OCI-LY1 (cell line): ENCODE data around the gene EIF3J.

Source experiments
- H2AFZ ChIP-seq: fragments of 200-600 bp; sonication (generic), shearing (Covaris generic); 2 replicates; pipeline ENCODE4 v1.6.0; 2014; ENCODE audit warnings: antibody characterized with exemption, mild to moderate bottlenecking, low read length
- H3F3A ChIP-seq: fragments of 200-600 bp; sonication (generic), shearing (Covaris generic); 2 replicates; pipeline ENCODE4 v1.6.0; 2014; ENCODE audit warnings: mild to moderate bottlenecking, antibody characterized with exemption, low read length, moderate library complexity; ENCODE audit not compliant: insufficient read depth
- H3K27ac ChIP-seq: fragments of 200-600 bp; sonication (generic); 2 replicates; pipeline ENCODE4 v1.5.1; 2014; ENCODE audit warnings: low read length, mixed run types, mild to moderate bottlenecking, low read depth; ENCODE audit not compliant: poor library complexity, severe bottlenecking
- H3K27me3 ChIP-seq: fragments of 200-600 bp; sonication (generic); 2 replicates; pipeline ENCODE4 v1.6.0; 2014; ENCODE audit warnings: antibody characterized with exemption, mild to moderate bottlenecking, low read length, moderate library complexity; ENCODE audit not compliant: insufficient read depth
- H3K36me3 ChIP-seq: fragments of 200-600 bp; sonication (generic); 2 replicates; pipeline ENCODE4 v1.6.1; 2014; ENCODE audit warnings: mild to moderate bottlenecking, antibody characterized with exemption, low read length, moderate library complexity, mixed read lengths; ENCODE audit not compliant: insufficient read depth
- H3K4me1 ChIP-seq: fragments of 200-600 bp; sonication (generic); 2 replicates; pipeline ENCODE4 v1.5.1; 2014; ENCODE audit warnings: mild to moderate bottlenecking, low read length, moderate library complexity; ENCODE audit not compliant: insufficient read depth, severe bottlenecking
- H3K4me2 ChIP-seq: fragments of 200-600 bp; sonication (generic), shearing (Covaris generic); 2 replicates; pipeline ENCODE4 v1.6.1; 2014; ENCODE audit warnings: low read length
- H3K4me3 ChIP-seq: fragments of 200-600 bp; sonication (generic); 2 replicates; pipeline ENCODE4 v1.5.1; 2014; ENCODE audit warnings: low read length, low read depth, mild to moderate bottlenecking, mixed read lengths; ENCODE audit not compliant: poor library complexity, severe bottlenecking
- H3K79me2 ChIP-seq: fragments of 200-600 bp; shearing (Covaris generic); 2 replicates; pipeline ENCODE4 v1.6.1; 2016; ENCODE audit warnings: mixed run types, low read length, mixed read lengths; ENCODE audit not compliant: insufficient read depth
- H3K9ac ChIP-seq: fragments of 200-600 bp; sonication (generic), shearing (Covaris generic); 2 replicates; pipeline ENCODE4 v1.6.1; 2014; ENCODE audit warnings: mild to moderate bottlenecking, low read length, mixed read lengths
- H3K9me2 ChIP-seq: fragments of 200-600 bp; sonication (generic), shearing (Covaris generic); 2 replicates; pipeline ENCODE4 v1.6.1; 2014; ENCODE audit warnings: low read depth, mild to moderate bottlenecking, low read length, mixed read lengths
- H3K9me3 ChIP-seq: fragments of 200-600 bp; shearing (Covaris generic); 2 replicates; pipeline ENCODE4 v1.6.1; 2014; ENCODE audit warnings: low read length, mixed read lengths
- H4K20me1 ChIP-seq: fragments of 200-600 bp; sonication (generic), shearing (Covaris generic); 2 replicates; pipeline ENCODE4 v1.6.0; 2016; ENCODE audit warnings: mild to moderate bottlenecking, low read length; ENCODE audit not compliant: insufficient read depth
- EZH2 ChIP-seq: fragments of 200-600 bp; sonication (generic), shearing (Covaris generic); IDR thresholded peaks from 2 replicates; pipeline ENCODE4 v1.8.0; 2017; ENCODE audit warnings: borderline replicate concordance, mixed run types, mild to moderate bottlenecking, antibody characterized with exemption, low read length, moderate library complexity, mixed read lengths
- TF ChIP-seq, protein P1 (sequence below): fragments of 200-600 bp; sonication (generic), shearing (Covaris generic); IDR thresholded peaks from 2 replicates; pipeline ENCODE4 v1.5.1; 2017; ENCODE audit warnings: mild to moderate bottlenecking, antibody characterized with exemption, low read length, moderate library complexity, mixed read lengths

Gene EIF3J, protein sequence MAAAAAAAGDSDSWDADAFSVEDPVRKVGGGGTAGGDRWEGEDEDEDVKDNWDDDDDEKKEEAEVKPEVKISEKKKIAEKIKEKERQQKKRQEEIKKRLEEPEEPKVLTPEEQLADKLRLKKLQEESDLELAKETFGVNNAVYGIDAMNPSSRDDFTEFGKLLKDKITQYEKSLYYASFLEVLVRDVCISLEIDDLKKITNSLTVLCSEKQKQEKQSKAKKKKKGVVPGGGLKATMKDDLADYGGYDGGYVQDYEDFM

DNA sequence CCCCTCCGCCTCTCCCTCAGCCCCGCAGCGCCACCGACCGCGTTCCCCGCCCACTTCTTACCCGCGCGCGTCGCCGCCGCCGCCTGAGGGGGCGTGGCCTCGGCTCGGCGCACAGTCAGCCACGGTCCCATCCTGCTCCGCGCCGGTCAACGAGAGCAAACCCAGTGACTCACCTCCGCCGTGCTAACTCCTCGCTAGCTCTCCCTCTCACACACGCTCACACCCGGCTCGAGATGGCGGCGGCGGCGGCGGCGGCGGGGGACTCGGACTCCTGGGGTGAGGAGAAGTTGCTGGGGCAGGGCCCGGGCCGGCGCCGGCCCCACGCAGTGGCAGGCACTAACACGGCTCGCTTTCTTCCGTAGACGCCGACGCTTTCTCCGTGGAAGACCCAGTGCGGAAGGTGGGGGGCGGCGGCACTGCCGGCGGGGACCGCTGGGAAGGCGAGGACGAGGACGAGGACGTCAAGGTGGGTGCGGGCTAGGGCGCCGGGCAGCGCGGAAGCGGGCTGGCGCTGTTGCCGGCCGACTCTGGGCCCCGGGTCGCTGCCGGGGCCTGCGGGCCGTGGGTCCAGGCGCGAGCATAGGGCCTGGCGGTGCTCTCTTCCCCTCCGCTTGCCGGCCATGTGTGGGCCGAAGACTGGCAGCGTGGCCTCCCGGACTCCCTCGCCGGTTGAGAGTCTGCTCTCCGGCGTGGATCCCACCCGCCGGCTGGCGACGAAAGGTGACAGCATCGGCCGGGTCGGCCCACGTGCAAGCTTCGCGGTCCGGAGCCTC, at the start of gene EIF3J:
TSS of gene EIF3J (plus strand) at position 186 of the 773 bp plus-strand sequence. CDS start at position 234, 48 bp downstream.
- H3K36me3 ChIP-seq = peaks cover 32% of the 10 kb centered on the region

DNA sequence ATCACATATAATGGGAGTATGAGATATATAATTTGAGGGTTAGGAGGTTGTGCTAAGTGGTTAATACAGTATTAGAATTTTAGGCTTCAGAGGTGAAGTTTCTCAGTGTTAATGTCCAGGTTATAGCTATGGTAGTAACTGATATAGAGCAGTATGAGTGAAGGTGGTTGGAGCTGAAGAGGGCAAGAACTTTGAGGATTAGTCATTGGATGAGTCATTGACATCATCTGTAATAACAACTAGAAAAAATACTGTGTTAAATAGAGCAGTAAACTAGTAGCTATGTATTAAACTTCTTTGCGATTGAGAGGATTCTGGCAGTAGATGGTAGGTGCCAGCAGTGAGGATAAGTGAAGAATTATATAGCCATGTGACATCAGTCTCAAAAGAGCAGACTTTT, 47.5 kb upstream of the EIF3J start:
- H4K20me1 ChIP-seq = no peaks in the 10 kb centered on the region
- no peaks in the 10 kb centered on the region for H3K79me2 ChIP-seq
- no peaks in the 10 kb centered on the region for H3K9me3 ChIP-seq
- H3F3A ChIP-seq = no peaks in the 10 kb centered on the region
- peaks cover 75% of the 10 kb centered on the region for H3K36me3 ChIP-seq
- no peak overlapping the region for H3K4me3 ChIP-seq
- no peaks in the 10 kb centered on the region for H3K9me2 ChIP-seq
- no peaks in the 10 kb centered on the region for H3K4me1 ChIP-seq
- H3K27me3 ChIP-seq = no peaks in the 10 kb centered on the region
- H3K27ac ChIP-seq = no peak overlapping the region
- no peak overlapping the region for H3K4me2 ChIP-seq
- H3K9ac ChIP-seq = no peak overlapping the region
- TF ChIP-seq, protein P1, sequence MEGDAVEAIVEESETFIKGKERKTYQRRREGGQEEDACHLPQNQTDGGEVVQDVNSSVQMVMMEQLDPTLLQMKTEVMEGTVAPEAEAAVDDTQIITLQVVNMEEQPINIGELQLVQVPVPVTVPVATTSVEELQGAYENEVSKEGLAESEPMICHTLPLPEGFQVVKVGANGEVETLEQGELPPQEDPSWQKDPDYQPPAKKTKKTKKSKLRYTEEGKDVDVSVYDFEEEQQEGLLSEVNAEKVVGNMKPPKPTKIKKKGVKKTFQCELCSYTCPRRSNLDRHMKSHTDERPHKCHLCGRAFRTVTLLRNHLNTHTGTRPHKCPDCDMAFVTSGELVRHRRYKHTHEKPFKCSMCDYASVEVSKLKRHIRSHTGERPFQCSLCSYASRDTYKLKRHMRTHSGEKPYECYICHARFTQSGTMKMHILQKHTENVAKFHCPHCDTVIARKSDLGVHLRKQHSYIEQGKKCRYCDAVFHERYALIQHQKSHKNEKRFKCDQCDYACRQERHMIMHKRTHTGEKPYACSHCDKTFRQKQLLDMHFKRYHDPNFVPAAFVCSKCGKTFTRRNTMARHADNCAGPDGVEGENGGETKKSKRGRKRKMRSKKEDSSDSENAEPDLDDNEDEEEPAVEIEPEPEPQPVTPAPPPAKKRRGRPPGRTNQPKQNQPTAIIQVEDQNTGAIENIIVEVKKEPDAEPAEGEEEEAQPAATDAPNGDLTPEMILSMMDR = no peak
- TF ChIP-seq EZH2 = no peak
- H2AFZ ChIP-seq = no peak overlapping the region

More for the DNA sequence above, at the start of gene EIF3J:
- H3K9me3 ChIP-seq = no peaks in the 10 kb centered on the region
- H3K27ac ChIP-seq = peak within 1 kb of the TSS; percentile 62
- peak within 1 kb of the TSS; percentile 96 for H3K4me3 ChIP-seq
- H3K4me1 ChIP-seq = peaks cover 38% of the 10 kb centered on the region
- no peaks in the 10 kb centered on the region for H3K27me3 ChIP-seq
- H3K9ac ChIP-seq = peak within 1 kb of the TSS; percentile 81
- H3K4me2 ChIP-seq = peak within 1 kb of the TSS; percentile 93
- H4K20me1 ChIP-seq = no peaks in the 10 kb centered on the region
- H3K9me2 ChIP-seq = no peaks in the 10 kb centered on the region
- 0 out of 2 replicates have a peak, but pooled peaks cover 3% of the 10 kb centered on the region for H3F3A ChIP-seq
- TF ChIP-seq EZH2 = no peak
- H2AFZ ChIP-seq = peak within 1 kb of the TSS; percentile 21; the same call in 1 of the 2 replicates
- H3K79me2 ChIP-seq = peaks cover 38% of the 10 kb centered on the region

DNA sequence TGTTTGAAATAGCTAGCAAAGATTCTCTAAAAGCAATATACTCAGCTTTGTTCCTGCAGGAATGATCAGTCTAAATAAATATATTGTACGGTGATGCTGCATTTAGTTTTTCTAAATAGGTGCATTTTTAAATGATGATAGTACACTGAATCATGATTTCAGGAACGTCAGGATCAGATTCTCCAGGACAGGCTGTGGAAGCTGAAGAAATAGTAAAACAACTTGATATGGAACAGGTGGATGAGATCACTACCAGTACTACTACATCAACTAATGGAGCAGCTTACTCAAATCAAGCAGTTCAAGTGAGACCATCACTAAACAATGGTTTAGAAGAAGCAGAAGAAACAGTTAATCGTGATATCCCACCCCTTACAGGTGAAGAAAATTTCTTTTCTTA, 46.3 kb upstream of the EIF3J start:
- Histone ChIP-seq H3K79me2 (no peaks in the 10 kb centered on the region), H3K9ac (no peak overlapping the region), H3K4me1 (no peaks in the 10 kb centered on the region), H3K36me3 (peaks cover 70% of the 10 kb centered on the region), H3K9me3 (no peaks in the 10 kb centered on the region), H4K20me1 (no peaks in the 10 kb centered on the region), H2AFZ (no peak overlapping the region), H3K27ac (no peak overlapping the region), H3F3A (no peaks in the 10 kb centered on the region), H3K9me2 (no peaks in the 10 kb centered on the region), H3K4me2 (no peak overlapping the region), H3K4me3 (no peak overlapping the region), H3K27me3 (no peaks in the 10 kb centered on the region)
- TF ChIP-seq, protein P1 = no peak
- no peak for TF ChIP-seq EZH2
